Activated T-cell treated with anti-CD3 and anti-CD28 coated beads for 4 hours (primary cell): ENCODE results near the gene EFHC1.
"Not testable (repeated sequence)": the region's sequence is repeated elsewhere in the genome, so short reads cannot be mapped to it uniquely, and the experiment has no call there.

Experiments
- DNase-seq: peaks from one replicate; pipeline ENCODE4 v3.0.0-alpha.2; 2020

The EFHC1 gene, protein sequence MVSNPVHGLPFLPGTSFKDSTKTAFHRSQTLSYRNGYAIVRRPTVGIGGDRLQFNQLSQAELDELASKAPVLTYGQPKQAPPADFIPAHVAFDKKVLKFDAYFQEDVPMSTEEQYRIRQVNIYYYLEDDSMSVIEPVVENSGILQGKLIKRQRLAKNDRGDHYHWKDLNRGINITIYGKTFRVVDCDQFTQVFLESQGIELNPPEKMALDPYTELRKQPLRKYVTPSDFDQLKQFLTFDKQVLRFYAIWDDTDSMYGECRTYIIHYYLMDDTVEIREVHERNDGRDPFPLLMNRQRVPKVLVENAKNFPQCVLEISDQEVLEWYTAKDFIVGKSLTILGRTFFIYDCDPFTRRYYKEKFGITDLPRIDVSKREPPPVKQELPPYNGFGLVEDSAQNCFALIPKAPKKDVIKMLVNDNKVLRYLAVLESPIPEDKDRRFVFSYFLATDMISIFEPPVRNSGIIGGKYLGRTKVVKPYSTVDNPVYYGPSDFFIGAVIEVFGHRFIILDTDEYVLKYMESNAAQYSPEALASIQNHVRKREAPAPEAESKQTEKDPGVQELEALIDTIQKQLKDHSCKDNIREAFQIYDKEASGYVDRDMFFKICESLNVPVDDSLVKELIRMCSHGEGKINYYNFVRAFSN

DNA sequence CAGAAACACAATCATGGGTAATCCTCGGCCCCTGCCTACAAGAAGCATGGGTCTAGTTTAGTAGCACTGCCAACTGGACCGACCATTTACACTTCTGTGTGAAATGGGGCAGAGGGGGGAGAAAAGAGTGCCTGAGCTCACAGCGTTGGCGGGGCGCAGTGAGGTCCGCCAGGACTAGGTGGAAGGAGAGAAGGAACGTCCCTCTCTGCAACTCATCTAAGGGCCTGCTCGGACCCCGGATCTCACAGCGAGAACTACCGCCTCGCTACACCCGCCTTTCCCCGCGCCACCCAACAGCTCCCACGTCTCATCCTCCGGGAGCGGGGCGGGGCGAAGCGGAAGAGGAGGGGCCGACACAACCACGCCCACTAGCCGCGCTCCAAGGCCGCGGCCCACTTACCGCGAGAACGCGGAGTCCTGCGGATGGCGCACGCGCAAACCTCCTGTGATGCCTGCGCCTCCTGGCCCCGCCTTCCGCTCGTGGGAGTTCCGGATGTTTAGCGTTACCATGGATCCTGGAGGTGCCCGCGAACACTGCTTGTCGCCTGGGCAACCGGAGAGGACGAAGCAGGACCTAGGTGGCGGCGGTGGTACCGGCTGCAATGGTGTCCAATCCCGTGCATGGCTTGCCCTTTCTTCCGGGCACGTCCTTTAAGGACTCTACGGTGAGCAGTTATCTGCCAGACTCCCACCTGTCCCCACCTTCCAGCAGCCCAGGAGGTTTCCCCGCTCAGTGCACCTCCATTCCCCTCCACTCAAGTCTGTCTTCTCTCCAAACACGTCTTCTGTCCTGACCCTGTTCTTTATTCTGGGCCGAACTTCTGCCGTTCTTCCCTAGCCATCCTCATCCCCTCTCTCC, at the start of gene EFHC1:
Gene EFHC1, plus strand, starts transcription at position 534 of the 859 bp plus-strand sequence. Its CDS starts 69 bp downstream, at position 603.
- DNase-seq, result peak; percentile 98

DNA sequence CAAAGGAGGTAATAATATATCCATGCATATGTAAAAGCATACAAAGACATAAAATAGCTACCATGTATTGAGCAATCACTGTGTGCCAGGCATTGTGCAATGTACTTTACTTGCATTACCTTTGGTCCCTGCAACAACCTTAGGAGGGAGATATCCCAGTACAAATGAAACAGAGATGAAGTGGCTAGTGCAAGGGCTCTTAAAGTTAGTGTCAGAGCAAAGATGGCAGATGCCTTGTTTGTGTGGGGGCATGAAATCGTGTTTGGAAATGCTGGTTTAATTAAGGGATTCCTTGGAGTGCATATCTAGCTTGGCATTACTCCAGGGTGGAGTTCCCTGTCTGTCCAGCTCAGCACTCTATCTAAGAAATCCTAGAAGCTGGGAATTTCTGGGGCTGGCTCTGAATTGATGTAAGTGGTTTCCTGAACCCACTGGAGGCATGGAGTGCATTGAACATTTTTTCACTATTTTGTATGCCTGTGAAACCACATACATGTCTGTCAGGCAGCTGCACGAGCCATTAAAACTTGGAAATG, 48.4 kb upstream of the EFHC1 start:
- DNase-seq, result no peak

DNA sequence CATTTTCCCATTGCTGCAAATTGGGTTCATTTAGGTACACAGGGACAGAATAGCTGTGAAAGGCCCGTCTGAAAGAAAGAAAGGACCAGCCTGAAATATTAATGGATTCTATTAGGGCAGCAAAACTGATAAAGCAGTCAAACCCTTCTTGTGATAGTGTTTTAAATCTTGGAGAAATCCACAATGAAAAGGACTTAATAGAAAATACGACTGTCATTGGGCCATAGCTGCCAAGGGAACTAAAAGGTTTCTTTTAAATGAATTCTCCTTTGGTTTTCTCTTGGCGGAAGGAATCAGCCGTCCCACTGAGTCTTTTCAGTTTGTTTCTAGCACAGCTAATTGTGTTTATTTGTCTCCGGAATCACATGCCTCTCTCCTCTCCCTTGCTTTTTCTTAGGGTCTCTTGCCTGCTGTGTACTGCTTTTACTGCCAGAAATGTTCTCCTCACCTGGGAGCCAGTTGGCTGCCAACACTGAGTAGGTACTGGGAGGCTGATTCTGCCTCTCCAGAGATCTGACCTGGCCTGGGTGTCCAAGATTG, 46.9 kb upstream of the EFHC1 start:
- DNase-seq, result no peak

DNA sequence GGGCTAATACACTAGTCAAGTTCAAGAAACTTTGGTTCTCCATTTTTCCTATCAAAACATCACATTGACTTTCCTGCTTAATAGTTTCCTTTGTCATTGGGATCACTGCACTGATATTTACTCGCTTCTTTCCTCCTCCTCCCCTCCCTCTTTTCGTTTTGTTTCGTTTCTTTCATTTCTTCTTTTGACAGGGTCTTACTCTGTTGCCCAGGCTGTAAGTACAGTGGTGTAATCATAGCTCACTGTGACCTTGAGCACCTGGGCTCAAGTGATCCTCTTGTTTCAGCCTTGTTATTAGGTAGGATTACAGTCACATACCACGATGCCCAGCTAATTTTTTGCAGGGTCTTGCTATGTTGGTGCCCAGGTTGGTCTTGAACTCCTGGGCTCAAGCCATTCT, 45.9 kb upstream of the EFHC1 start:
- no peak for DNase-seq

DNA sequence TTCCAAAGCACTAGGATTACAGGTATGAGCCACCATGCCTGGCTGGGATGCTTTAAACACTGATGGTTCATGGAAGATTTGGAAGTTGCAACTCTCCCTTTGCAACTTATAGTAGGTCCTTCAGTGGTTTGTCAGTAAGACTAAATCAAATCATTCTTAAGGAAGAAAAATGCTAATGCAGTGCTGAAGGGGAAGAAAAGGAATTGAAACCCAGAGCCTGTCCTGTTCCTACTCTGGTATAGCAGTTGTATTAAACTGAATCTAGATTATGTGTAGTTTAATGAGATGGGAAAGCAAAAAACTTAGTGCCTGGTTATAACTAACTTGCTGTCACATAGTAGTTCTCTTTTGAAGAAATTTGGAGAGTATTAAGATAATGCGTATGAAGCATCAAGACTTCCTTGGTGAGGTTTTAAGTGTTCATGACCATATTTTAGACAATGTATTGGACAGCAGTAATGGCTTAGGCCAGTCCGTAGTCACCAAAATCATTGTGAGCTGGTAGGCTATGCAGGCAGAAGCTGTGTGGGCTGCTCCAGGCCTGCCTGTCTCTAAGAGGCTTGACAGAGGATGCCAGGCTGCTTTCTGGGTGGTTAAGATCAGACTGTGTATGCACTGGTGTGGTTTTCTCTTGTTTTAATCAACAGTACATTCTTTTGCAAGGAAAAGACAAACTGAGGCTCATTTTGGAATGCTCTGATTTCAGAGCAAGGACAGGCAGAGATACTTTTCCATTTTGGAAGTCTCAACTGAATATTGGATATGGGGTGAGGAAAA, 44.2 kb upstream of the EFHC1 start:
- no peak for DNase-seq

DNA sequence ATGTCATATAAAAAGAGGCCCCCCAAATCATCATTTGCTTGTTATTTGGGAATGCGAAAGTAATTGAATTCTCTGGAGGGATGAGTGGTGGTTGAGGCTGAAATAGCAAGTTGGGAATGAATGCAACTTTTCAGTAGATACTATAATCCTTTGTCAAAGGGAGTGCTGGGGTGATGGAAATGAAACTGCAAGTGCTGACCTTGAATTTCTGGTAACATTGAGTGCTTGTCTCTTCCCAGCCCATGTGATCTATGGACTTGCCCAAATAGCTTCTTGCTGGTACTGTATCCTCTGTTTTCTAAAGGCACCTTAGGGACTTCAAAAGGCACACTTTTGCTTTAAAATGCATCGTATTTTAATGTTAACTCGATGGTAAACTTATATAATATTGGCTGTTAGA, 43.4 kb upstream of the EFHC1 start:
- no peak for DNase-seq

DNA sequence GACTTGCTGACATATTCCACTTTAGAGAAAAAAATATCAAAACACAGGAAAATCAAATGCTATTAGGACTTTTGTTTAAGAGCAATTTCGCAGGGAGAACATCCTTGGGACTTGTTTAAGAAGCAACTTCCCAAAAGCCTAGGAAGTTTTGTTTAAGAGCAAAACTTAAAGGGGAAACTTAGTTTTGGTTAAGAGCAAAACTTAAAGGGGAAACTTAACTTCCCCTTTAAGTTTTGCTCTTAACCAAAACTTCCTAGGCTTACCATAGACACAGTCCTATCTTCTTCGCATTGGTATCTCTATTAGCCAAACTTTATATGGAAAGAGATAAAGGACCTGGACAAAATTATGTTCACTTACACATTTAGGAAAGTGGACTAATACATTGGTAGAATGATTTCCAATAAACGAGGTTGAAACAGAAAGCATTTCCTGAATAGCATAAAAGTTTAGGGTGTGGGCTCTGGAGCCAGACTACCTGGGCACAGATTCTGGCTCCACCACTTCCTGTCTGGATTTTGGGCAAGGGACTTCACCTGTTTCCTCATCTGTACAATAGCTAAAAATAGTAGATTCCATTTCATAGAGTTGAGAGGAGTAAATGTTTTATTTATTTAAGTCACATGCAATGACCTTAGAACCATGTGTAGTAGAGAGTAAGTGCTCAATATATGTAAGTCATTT, 42.5 kb upstream of the EFHC1 start:
- no peak for DNase-seq

DNA sequence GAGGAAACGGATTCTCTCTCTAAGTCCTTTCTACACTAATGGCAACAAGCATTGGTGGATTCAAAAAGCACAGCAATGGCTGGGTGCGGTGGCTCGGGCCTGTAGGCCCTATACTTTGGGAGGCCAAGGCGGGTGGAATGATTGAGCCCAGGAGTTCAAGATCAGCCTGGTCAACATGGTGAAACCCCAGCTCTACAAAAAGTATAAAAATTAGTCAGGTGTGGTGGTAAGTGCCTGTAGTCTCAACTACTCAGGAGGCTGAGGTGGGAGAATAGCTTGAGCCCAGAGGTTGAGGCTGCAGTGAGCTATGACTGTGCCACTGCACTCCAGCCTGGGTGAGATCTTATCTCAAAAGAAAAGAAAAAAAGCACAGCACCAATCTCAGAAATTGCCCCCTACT, 38.9 kb upstream of the EFHC1 start:
- DNase-seq, result no peak

DNA sequence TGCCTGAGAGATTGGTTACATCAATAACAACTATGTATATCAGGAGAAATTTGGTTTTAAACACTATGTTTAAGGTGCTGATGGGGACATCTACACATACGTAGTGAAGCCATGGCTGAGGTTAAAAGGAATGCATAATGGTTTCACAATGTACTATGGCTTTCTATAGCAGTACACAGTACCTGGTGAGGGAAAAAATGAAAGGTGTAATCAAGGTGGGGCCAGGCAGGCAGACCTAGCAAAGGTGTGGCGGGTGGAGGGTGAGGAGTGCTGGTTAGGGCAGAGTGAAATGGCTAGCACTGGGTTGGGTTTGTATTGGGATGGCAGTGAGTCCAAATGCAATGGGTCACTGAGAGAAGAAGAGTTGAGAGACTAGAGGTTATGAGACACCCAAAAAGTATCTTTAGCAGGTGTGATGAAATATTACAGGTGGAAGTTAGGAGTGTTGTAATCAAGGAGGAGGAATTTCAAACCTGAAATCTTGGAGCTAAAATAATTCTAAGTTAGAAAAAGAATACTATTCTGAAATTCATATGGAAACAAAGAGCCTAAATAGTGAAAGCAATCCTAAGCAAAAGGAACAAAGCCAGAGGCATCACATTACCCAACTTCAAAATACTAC, 35.9 kb upstream of the EFHC1 start:
- DNase-seq, result no peak

DNA sequence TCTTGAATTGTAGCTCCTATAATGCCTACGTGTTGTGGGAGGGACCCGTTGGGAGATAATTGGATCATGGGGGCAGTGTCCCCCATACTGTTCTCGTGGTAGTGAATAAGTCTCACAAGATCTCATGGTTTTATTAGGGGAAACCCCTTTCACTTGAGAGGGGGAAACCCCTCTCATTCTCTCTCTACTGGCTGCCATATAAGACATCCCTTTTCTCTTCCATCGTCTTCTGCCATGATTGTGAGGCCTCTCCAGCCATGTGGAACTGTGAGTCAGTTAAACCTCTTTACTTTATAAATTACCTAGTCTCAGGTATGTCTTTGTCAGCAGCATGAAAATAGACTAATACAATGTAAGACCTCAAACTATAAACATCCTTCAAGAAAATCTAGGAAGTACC, 35.1 kb upstream of the EFHC1 start:
- no peak for DNase-seq

DNA sequence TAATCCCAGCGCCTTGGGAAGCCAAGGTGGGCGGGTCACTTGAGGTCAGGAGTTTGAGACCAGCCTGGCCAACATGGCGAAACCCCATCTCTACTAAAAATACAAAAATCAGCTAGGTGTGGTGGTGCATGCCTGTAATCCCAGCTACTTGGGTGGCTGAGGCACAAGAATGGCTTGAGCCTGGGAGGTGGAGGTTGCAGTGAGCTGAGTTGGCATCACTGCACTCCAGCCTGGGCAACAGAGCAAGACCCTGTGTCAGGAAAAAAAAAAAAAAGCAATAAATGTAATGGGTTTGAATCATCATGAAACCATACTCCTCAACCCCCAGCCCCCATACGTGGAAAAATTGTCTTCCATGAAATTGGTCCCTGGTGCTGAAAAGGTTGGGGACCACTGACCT, 32.0 kb upstream of the EFHC1 start:
- not testable (repeated sequence) for DNase-seq

DNA sequence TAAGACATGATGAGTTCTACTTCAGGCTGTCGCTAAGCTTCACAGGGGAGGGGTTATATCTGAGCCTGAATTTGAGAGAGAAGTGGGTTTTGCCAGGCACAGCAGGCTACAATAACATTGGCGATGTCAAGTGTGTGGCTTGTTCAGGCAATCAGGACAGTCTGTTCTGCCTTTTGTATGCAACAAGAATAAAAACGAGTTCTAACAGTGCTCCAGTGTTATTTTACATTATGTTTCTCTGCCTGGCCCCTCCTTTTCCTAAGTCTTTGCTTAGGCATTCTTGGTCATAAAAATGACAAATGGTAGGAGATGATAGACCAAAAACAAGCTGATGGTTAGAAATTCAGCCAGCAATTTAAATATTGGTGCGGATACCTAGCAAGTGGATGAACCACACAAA, 31.4 kb upstream of the EFHC1 start:
- no peak for DNase-seq

DNA sequence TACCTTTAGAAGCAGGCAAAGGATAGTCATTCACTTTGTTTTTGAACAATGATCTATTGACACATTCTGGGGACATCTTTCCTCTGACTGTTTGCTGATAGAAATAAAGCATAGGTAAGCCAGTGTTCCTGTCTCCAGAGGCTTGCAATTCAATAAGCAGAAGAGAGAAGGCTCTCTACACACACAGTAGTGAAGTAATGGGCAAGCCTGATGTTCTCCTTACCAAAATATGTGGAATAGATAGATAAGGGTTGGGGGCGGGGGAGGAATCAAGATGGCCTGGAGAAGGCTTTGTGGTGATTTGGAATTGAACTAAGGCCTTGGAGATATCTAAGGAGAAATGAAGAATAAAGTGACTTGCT, 30.9 kb upstream of the EFHC1 start:
- DNase-seq, result no peak

DNA sequence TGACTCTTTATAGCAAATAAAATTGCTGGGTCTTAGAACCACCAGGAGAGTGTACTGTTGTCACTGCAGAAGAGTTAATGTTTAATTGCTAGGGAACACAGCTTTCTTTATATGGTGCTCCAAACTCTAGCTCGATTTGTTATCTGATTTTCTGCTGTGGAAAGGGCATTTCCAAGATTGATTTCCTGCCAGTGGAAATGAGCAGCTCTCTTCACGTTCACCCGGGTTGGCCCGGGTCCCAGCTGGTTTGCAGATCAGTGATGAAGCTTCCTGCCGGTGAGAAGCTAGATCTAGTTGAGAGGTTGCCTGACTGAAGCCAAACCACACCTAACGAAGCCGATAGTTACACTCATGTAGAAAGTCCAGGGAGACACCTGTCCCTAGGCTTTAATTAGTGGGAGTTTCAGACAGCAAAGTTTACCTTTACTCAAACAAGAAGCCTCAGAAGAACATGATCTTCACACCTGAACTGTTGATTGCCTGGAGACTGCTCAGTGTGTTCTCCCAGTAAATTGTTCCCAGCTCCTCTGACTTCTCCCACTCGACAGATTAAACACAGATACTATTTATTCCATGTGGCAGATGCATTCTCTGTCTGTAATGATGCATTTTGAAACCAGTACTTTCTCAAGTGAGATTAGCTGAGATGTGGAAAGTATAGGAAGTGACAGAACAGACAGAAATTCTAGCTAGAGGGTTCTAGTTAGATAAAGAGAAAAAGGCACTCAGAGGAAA, 30.3 kb upstream of the EFHC1 start:
- no peak for DNase-seq

DNA sequence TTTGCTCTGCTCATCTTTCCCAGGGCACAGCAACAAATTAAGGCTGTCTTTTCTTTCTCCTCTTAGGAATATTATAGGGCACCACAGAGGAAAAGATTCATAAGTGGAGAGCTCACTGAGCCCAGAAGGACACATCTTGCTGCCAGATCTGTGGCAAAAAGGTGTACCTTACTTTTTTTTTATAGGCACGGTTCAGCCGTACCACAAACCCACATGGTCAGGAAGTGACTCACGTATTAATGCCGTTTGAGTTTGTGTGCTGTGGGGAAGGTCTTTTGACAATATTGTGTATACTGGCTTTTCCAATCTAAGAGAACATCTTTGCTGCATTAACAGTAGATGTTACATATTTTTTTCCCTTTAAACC, 29.8 kb upstream of the EFHC1 start:
- peak; percentile 40 for DNase-seq

DNA sequence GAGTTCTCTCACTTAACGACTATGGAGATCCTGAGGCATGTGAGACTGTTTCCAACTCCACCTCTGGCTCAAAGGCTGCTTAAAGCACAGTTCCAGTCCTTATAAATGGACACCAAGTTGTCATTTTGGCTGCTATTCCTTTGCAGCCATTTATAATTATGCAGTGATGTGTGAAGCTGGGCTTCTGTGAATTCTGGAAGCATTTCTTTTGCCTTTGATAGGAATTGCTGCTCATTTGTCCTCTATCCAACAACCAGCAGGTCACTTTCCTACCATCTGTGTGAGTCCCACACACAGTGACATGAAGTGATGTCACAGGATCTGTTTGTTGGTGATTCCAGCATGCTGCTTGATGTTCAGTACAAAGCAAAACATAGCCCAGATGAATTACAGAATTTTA, 28.5 kb upstream of the EFHC1 start:
- no peak for DNase-seq

DNA sequence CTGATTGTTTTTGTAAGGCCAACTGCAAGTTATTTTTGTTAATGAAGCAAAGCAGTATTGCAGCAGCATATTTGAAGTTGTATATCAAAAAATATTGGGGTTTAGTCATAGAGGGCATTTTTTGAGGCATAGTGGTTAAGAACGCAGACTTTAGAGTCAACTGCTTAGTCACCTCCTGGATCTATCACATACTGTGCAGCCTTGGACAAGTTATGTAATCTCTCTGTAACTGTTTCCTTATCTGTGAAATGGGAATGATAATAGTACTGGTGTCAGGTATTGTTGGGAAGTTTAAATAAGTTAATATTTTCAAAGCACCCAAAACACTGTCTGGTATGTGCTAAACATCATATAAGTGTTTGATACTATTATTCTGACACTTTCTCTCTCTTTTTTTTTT, 27.2 kb upstream of the EFHC1 start:
- no peak for DNase-seq

DNA sequence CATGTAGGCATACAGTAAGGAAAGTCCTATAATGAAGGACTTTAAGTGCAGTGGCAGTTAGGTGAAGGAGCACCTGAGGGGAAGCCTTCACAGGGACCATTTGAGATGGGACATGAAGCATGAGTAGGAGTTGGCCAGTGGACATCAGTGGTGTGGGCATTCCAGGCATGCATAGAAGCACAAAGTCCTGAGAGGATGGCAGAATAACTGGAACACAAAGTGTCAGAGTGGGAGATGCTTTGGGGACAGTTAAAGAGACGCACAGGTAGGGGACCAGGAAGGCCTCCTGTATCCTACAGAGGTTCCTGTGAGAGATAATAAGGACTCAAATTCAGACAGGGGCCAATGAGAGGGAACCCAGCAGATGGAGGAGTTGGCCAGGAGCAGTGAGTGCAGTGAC, 26.4 kb upstream of the EFHC1 start:
- no peak for DNase-seq

DNA sequence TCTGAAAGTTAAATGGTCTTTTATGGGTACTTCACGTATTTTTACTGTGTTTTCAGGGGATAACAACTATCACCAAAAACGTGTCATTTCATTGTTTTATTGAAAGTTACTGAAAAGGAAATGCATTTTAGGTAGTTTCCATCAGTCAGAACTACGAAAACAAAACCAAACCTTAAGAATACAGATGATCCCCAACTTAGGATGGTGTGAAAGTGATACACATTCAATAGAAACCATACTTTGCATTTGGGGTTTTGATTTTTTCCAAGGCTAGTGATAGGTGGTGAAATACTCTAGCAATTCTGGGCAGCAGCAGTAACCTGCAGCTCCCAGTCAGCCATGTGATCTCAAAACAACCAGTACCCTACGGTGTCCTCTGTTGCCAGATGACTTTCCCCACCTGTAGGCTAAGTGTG, 25.9 kb upstream of the EFHC1 start:
- no peak for DNase-seq

DNA sequence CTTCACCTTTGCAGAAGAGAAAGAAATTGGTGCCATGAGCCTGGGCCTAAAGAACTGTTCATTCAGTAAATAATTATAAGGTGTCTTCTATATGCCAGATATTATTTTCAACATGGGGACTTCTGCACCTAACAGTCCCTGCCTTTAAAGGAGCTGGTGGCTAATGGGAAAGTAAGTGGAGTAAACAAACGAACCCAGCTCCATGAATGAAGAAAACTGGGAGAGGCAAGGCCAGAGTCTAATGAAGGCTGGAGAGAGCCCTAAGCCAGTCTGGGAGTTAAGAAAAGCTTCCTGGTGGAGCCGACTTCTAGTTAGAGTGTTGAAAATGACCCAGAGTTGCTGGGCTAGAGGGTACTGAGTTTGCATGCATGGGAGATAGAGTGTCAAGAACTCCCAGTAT, 24.2 kb upstream of the EFHC1 start:
- no peak for DNase-seq
